ENCODE results near the gene NEUROD4.
A peak's percentile ranks its signal among the peaks of the same experiment; 100 is the strongest.
"Not testable (repeated sequence)": the region's sequence is repeated elsewhere in the genome, so short reads cannot be mapped to it uniquely, and the experiment has no call there.

Gene NEUROD4, protein sequence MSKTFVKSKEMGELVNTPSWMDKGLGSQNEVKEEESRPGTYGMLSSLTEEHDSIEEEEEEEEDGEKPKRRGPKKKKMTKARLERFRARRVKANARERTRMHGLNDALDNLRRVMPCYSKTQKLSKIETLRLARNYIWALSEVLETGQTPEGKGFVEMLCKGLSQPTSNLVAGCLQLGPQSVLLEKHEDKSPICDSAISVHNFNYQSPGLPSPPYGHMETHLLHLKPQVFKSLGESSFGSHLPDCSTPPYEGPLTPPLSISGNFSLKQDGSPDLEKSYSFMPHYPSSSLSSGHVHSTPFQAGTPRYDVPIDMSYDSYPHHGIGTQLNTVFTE

DNA sequence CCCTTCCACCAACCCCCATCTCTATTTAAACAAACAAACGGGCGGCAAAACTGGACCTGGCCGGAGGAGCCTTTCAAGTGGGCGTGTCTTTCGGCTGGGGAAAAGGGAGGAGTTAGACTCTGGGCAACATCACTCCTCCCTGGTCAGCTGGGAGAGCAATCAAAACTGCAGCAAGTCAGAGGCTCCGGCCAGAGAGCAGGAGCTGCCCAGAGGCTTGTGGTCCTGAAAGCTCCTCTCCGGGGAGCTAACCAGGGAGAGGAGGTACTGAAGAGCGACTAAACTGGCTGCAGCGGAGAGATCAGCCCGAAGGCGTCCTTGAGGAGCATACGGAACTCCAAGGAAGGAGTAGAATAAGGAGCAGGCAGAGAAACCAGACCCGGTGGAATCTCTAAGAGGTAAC, at the start of gene NEUROD4:
Gene NEUROD4 (plus strand): TSS at position 191 of the 400 bp plus-strand sequence. CDS start 6,466 bp downstream, outside the sequence.
- DNase-seq (ENCODE audit: insufficient read length, low spot score) (no peak), FAIRE-seq (no peak)

DNA sequence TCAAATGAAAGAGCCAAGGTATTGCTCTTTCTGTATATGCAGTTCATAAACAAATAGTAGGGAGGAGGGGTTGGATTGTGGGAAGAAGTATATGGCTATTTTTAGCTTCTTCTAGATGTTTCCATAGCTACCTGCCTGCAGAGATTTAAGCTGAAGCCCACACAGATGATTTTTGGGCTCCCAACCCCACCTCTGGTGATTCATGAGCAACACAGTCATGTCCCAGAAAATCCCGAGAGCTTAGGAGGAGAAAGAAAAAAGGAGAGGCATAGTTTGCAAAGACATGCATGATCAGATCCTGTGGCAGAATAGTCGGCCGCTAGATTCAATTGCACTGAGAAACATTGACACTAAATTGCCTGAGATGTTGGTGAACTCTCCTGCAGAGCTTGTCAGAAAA, 49.0 kb upstream of the NEUROD4 start:
- FAIRE-seq = no peak
- no peak for DNase-seq (ENCODE audit: insufficient read length, low spot score)

DNA sequence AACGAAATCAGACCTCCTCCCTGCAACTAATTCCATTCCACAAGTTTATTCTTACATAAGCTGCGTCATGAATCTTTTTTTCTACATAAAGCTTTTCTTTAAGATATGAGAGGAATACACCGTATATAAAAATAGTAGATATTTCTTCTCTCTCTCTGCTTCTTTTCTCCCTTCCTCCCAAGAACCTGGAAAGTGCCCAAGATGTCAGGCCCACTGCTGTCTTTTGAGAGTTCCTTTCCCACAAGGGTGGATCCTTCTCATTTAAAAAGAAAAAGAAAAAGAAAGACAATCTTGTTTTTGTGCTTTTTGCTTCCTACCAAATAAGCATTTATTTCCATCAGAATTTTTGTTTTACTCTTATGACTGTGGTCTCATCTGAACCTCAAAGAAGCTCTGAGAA, 46.2 kb upstream of the NEUROD4 start:
- FAIRE-seq (no peak), DNase-seq (ENCODE audit: insufficient read length, low spot score) (no peak)

DNA sequence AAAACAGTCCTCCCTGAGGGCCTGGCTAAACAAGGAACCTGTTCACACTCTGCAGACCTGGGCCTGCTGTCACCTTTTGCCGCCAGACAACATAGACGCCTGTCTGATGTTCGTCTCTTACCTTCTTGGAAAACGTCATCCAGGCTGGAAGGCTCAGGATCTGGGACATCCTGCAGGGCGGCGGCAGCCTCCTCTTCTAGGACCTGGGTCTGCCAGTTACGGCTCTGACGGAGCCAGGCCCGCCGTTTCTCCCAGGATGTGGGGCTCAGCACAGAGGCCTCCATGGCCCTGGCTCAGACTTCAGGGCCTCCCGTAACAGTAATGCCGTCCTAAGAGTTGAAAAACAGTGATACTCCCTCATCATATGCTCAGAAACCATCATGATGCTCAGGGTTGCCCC, 45.5 kb upstream of the NEUROD4 start:
- FAIRE-seq (no peak), DNase-seq (ENCODE audit: insufficient read length, low spot score) (no peak)

DNA sequence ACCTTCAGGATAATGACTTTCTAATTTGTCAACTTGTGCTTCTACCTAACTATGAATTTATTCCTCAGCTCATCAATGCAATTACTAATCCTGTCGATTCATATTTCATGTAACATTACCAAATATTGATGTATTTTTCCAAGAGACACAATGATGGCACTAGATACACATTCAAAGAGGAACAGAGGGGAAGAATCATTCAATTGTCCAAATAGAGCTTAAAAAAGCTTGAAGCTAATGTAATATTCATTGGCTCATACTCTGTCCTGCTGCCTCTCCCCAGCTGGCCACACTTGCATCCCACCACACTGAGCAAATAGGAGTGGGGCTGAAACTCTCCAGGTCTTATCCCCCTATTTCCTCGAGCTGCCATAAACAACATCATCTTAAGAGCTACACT, 44.5 kb upstream of the NEUROD4 start:
- DNase-seq (ENCODE audit: insufficient read length, low spot score) = no peak
- no peak for FAIRE-seq

DNA sequence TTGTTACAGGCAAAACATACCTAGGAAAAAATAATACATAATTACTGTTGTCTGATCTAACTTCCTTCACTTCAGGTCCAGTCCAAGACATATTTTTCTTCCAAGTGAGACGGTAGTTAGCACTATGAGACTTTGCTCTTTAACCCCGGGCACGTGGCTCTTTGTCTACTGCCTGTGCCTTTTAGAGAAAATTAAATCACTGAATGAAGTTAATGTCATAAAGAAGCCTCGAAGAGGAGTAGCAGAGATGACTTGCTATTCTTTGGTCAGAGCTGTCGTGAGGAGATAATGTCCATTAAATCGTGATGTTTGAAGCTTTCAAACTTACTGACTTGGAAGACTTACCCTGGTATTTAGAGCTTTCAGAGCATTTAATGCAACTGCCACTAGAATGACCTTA, 43.9 kb upstream of the NEUROD4 start:
- DNase-seq (ENCODE audit: insufficient read length, low spot score) (no peak), FAIRE-seq (no peak)

DNA sequence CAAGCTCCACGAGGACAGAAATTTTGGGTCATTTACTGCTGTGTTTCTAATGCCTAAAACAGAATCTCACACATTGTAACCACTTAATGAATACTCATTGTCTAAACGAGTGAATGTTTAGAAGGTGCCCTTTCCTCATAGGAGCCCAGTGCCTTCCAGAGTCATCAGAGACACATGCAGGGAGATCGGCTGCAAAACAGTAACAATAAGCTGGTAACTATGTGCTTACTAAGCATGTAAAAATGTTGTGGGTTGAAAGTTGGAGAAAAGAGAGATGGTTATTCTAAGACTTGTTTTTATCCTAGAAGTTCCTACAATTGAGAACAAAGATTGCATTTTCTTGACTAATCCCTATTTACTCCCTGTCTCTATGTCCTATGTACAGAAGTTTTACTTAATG, 42.6 kb upstream of the NEUROD4 start:
- DNase-seq (ENCODE audit: insufficient read length, low spot score) (no peak), FAIRE-seq (no peak)

DNA sequence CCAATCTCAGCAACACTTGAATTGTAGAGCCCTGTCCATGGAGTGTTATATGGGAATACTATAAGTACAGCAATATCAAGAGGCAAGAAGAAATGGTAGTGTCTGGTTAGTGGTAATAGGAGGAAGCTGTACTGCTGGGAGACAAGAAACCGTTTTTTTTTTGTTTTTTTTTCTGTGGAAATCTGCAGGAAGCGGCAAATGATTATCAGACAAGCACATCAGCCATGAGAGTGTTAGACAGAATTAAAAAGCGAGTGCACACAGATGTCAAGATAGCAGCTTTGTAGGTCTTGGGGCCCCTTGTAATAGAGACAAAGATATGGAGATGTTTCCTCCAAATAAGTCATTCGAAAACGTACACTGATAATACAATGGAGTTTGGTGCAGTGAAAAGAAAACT, 41.9 kb upstream of the NEUROD4 start:
- no peak for DNase-seq (ENCODE audit: insufficient read length, low spot score)
- no peak for FAIRE-seq

DNA sequence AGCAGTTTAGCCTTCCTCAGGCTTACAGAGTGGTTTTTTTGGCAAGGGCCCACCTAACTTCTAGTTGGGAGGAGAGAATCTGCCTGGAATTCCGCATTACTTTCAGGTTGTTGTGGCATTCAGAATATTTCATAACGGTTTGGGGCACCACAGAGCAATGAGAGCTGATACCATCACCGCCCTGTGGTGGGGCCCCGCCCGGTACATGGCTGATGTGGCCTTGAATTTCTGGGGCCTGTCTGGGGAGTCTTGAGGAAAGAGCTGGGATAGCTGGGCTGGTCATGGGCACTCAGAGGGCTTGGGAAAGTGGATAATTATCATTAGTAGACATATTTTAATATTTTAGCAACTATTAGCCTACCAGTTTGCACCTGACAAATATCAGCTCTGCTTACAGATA, 39.4 kb upstream of the NEUROD4 start:
- FAIRE-seq = no peak
- DNase-seq (ENCODE audit: insufficient read length, low spot score) = no peak

DNA sequence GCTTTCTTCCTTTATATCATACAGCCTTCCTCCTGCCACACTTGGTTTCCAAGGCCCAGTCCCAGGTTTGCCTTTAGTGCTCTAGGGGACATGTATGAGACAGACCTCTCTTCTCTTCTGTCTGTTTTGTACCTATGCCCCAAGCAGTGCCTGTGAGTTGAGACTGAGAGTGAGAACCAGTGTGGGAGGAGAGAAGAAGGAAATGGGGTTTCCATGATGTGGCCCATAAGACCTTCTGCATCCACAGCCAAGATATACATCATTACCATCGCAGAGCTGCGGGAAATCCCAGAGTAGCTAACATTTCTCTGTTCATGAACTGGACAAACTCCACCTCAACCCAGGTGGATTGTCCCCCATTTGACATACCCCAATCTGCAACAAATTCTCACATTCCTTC, 38.0 kb upstream of the NEUROD4 start:
- DNase-seq (ENCODE audit: insufficient read length, low spot score) (no peak), FAIRE-seq (peak; percentile 79)

DNA sequence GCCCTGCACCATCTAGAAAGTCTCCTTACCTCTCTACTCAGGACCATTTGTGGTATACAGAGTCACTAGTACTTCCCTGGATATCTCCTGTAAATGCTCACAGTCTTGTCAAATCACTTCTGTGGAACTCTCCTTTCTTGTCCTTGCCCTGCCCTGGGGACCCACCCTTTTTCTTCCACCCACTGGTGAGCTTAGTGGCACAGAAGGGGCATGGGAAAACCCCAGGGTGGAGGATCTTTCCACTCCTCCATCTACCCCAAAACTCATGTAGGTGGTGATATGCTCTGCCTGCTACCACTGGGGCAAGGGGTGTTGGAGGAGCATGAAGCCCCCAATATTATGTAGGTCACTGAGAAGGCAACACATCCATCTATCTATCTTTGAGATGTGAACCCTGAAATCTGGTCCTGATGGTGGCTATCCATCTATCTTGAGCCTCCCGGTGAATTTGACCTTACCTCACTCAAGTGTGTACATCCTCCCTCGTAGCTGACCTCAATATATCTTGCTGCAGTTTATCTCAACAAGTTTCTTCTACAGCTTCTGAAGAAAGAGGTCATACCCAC, 36.2 kb upstream of the NEUROD4 start:
- DNase-seq (ENCODE audit: insufficient read length, low spot score) (no peak), FAIRE-seq (peak; percentile 64)

DNA sequence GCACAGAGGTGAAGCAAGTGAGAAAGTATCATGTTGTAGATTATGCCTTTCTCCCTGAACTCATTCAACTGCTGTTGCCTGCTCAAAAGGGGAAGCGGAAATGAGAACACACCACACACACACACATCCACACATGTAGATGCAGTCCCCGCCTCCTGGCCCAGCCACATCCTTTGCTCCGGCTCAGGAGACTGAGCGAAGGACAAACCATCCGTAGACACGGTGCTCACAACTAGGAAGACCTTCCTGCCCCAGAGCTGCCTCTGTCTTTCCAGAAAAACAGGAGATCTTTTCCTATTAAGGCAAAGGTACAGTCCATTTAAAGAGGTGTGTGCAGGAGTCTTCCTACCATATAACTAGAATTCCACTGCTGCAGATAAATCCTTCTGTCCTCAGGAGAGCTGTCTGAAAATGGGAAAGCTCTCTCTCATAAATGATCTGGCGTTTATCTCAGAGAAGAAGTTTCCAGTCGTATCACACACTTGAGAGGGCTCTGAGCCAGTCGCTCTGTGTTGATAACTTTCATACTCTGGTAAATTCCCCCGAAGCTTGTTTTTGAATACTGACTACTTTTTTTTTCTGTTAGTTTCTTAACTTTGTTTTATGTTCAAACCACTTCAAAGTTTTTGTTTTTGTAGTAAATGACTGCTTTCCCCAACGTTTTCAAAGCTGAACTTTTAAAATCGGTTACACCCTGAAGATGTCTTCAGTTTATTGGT, 35.0 kb upstream of the NEUROD4 start, which contains the start of gene TESPA1:
Gene TESPA1 (minus strand): TSS at position 105 of the 719 bp plus-strand sequence. CDS start 10,200 bp downstream, outside the sequence.
- FAIRE-seq (peak; percentile 97), DNase-seq (ENCODE audit: insufficient read length, low spot score) (peak; percentile 56)

DNA sequence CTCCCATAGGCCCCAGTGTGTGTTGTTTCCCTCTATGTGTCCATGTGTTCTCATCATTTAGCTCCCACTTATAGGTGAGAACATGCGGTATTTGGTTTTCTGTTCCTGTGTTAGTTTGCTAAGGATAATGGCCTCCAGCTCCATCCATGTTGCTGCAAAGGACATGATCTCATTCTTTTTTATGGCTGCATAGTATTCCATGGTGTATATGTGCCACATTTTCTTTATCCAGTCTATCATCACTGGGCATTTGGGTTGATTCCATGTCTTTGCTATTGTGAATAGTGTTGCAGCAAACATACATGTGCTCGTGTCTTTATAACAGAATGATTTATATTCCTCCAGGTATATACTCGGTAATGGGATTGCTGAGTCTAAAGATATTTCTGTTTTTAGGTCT, 33.0 kb upstream of the NEUROD4 start:
- DNase-seq (ENCODE audit: insufficient read length, low spot score); FAIRE-seq: not testable (repeated sequence)

DNA sequence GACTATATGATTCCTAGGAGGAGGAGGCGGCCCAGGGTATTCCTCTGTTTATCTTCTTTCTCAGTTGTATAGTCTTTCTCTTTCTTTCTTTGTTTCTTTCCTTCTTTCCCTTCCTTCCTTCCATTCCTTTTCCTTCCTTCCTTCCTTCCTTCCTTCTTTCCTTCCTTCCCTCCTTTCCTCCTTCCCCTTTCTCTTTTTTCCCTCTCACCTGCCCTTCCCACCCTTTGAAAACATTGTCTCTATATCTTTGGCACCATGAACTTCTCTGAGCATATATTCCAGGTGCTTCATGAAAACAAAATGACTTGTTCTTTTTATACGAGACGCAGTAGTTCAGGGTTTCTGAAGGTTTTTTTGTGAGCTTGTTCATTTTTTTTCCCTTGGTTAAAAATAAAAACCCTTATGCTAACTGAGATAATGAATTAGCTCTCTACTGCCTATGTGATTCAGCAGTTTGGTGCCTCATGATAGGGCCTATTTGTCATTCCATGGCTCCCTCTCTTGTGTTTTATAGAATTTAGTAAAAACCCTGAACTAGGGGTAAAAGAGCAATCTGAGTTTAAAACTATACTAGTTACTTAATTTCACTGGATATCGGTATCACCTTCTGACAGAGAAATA, 32.1 kb upstream of the NEUROD4 start:
- DNase-seq (ENCODE audit: insufficient read length, low spot score) = no peak
- FAIRE-seq = no peak

DNA sequence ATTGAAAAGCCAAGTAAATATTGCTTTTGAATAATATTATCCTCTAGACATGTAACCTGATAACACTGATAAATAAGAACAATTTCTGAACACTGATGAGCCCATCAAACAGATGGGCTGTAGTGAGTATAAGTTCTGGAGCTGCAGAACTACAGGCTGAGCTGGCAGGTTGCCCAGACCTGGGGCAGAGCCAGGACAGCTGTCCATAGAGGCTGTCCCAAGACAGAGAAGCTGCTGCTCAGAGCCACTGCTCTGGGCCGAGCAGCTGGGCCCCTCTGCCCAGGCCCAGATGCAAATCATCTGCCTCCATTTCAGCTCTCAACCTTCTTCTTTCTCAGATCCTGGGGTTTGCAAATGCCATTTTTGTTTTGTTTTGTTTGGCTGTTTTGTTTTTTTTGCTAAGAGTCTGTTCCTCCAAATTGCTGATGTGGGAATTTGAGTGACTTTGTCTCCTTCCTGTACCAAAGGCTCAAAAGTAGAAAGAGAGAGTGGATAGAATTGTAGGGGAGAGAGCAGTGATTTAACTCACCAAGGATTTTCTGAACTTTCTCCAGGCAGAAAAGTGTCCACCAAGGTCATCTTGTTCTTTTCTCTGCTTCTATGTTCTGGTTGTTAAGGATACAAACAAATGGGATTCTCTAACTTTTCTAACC, 31.2 kb upstream of the NEUROD4 start:
- FAIRE-seq = peak; percentile 85
- DNase-seq (ENCODE audit: insufficient read length, low spot score) = no peak

DNA sequence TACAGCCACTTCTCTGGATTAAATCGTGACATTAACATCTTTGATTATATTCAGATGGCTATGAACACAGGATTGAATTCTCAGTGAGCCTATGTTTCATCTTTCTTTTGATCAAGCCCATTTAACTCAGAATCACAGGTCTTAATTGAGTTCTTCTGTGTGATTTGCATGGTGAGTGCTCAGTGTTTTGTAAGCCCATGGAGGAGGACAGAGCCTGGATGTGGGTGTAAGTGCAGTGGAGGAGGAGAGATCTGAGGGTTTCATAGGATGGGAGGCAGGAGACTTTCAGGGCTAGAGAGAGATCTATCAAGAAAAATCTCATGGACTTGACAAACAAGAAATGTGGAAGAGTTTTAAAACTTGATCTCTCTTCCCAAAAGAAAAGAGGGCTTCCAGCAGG, 29.9 kb upstream of the NEUROD4 start:
- no peak for DNase-seq (ENCODE audit: insufficient read length, low spot score)
- FAIRE-seq = peak; percentile 66

DNA sequence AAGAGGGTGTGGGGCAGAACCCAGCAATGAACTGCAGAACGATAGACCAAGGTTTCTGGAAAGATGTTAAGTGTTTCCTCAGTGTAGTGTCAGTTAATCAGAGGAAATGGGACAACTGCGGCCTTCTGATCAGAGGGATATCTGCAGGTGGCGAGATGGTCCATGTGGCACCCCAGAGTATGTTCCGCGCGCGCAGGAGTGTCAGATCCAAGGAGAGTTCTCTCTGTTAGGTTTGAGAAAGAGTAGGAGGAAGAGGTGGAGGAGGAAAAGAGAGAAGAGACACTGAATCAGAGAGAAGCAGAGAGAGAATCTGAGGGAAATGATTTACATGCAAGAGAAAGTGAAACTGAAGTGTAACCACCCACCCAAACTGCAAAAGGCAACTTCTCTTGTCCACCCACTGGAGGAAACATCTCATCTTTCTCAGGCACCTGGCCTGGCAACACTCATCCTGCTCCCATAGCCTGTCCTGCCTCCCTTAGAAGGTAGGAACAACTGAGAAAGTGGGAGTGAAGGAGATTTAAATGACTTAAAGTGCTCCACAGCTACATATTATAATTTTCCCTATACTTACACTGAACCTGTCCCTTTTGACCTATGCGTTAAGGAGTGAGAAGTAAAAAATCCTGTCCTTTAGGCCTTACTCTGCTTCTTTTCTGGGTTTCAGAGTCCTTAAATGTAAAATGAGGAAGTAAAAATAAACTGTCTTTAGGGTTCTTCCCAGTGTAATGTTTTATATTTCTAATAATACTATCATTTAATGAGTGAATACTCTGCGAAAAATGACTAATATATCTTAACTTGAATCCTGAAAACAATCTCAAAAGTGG, 28.4 kb upstream of the NEUROD4 start:
- DNase-seq (ENCODE audit: insufficient read length, low spot score) (peak; percentile 25), FAIRE-seq (peak; percentile 99)

DNA sequence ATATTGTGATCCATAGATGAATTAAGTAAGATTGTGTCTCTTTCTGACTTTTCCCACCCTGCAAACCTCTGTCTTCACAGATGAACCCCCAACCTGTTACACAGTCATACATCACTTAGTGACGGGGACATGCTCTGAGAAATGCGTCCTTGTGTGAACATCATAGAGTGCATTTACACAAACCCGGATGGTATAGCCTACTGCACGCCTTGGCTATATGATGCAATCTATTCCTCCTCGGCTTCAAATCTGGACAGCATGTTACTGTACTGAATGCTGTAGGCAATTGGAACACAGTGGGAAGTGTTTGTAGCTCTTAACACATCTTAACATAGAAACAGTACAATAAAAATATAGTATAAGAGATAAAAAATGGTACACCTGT, 27.8 kb upstream of the NEUROD4 start:
- FAIRE-seq = no peak
- no peak for DNase-seq (ENCODE audit: insufficient read length, low spot score)

DNA sequence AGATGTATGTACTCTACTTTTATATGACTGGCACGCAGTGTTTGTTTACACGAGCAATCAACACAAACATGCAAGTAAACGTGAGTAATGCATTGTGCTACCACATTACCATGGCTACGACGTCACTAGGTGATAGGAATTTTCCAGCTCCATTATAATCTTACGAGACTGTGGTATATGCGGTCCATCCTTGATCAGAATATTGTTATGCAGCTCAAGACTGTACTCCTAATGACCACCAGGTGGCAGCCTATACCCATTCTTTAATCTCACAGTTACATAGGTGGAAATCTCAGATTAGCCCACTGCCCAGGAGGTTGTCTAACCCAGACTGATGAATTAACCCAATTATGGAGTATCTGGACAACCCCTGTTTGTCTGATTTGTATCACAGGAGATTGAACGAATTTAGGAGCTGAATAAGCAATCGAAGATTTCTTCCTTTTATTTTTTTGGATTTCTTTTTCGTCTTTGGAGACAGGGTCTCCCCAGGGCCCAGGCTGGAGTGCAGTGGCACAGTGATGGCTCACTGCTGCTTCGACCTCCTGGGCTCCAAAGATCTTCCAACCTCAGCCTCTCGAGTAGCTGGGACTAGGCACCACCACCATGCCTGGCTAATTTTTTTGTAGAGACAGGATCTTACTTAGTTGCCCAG, 26.5 kb upstream of the NEUROD4 start:
- peak; percentile 92 for FAIRE-seq
- DNase-seq (ENCODE audit: insufficient read length, low spot score) = peak; percentile 40

Measured in GM19239 (cell line).